Keratinocyte (primary cell): ENCODE data around the gene KCNH2.

Source experiments
- EZH2 ChIP-seq: IDR thresholded peaks from one replicate; pipeline ENCODE4 v1.6.1; 2012; ENCODE audit warnings: inconsistent platforms, mild to moderate bottlenecking, low read length, moderate library complexity
- TF ChIP-seq, protein P1 (sequence below), 3 experiments: IDR thresholded peaks in 1 of 3; conservative IDR thresholded peaks in 1 of 3; optimal IDR thresholded peaks in 1 of 3; 2 replicates in 2 of 3; 3 replicates in 1 of 3; pipeline versions ENCODE3 to v1.5.1; 2011; ENCODE audit warnings: low read length in 3 of 3, mild to moderate bottlenecking in 3 of 3, moderate library complexity in 2 of 3, control low read depth in 1 of 3, inconsistent platforms in 1 of 3; ENCODE audit not compliant: insufficient read depth in 2 of 3; ENCODE audit errors: extremely low read depth in 1 of 3

GRCh38 chr7:150959739-150960734, 18.1 kb downstream of the KCNH2 start:
- TF ChIP-seq, protein P1, sequence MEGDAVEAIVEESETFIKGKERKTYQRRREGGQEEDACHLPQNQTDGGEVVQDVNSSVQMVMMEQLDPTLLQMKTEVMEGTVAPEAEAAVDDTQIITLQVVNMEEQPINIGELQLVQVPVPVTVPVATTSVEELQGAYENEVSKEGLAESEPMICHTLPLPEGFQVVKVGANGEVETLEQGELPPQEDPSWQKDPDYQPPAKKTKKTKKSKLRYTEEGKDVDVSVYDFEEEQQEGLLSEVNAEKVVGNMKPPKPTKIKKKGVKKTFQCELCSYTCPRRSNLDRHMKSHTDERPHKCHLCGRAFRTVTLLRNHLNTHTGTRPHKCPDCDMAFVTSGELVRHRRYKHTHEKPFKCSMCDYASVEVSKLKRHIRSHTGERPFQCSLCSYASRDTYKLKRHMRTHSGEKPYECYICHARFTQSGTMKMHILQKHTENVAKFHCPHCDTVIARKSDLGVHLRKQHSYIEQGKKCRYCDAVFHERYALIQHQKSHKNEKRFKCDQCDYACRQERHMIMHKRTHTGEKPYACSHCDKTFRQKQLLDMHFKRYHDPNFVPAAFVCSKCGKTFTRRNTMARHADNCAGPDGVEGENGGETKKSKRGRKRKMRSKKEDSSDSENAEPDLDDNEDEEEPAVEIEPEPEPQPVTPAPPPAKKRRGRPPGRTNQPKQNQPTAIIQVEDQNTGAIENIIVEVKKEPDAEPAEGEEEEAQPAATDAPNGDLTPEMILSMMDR (optimal IDR thresholded peaks at IDR 0.05 in 1 of 3, IDR thresholded peaks at IDR 0.05 in 1 of 3, conservative IDR thresholded peaks at IDR 0.05 in 1 of 3; ENCODE audit: extremely low read depth in 1 of 3, insufficient read depth in 2 of 3, low read length in 3 of 3) = no peak
- TF ChIP-seq EZH2 = no peak
